PFSK-1 (cell line): ENCODE data around the gene PDK2.

Experiments
- POLR2AphosphoS5 ChIP-seq: IDR thresholded peaks from 2 replicates; pipeline ENCODE4 v1.6.1; 2012; ENCODE audit warnings: low read depth, mild to moderate bottlenecking, control low read depth, low read length, moderate library complexity
- REST ChIP-seq, 2 experiments: IDR thresholded peaks; 2 replicates each; pipeline versions ENCODE4 v1.6.1 to v1.8.0; 2011 to 2012; ENCODE audit warnings: low read depth in 2 of 2, low read length in 2 of 2, control low read depth in 1 of 2, inconsistent platforms in 1 of 2, mild to moderate bottlenecking in 1 of 2, moderate library complexity in 1 of 2; ENCODE audit not compliant: insufficient read depth in 1 of 2
- SIN3A ChIP-seq: IDR thresholded peaks from 2 replicates; pipeline ENCODE4 v1.6.1; 2012; ENCODE audit warnings: mild to moderate bottlenecking, low read length, moderate library complexity, borderline replicate concordance; ENCODE audit not compliant: insufficient read depth

GRCh38 chr17:50052241-50052796 lies 42.8 kb upstream of the PDK2 start:
- TF ChIP-seq POLR2AphosphoS5 (no peak), SIN3A (no peak), REST (IDR thresholded peaks at IDR 0.05; ENCODE audit: insufficient read depth in 1 of 2, low read depth in 2 of 2, low read length in 2 of 2) (no peak)
